HG03095 (cell line): Measurements from ENCODE around the gene CLK4.

Experiments
- ATAC-seq: cut with Tn5 transposase; IDR thresholded peaks from one replicate; pipeline ENCODE4 v1.9.1; 2021; ENCODE audit warnings: moderate library complexity; ENCODE audit not compliant: unreplicated experiment

Gene CLK4

GRCh38 chr5:178640331-178641045 is 13.6 kb upstream of the CLK4 start:
- no peak for ATAC-seq

GRCh38 chr5:178637356-178638074 is 10.7 kb upstream of the CLK4 start:
- ATAC-seq: no peak

- no peak for ATAC-seq
Measured at GRCh38 chr5:178632285-178632684, 5.4 kb upstream of the CLK4 start.

- no peak for ATAC-seq
Measured at GRCh38 chr5:178630951-178631350, 4.1 kb upstream of the CLK4 start.

GRCh38 chr5:178630475-178630930 is 3.7 kb upstream of the CLK4 start:
- ATAC-seq: no peak

DNA sequence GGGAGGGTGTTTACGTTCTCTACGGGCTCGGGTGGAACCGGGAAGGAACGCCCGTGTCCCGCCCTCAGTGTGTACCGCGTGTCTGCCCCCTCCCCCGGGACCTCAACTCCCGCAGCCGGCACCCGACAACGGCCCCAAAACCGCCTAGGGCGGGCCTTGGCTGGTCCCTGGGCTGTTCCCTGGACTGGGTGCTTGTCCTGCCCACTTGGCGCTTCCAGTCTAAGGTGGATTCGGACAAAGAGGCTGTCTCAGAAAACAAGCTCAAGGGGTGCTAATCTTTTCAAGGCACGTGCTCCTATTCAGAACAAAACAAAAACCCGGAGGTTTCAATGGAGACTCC is 379 bp upstream of the CLK4 start:
- no peak for ATAC-seq

DNA sequence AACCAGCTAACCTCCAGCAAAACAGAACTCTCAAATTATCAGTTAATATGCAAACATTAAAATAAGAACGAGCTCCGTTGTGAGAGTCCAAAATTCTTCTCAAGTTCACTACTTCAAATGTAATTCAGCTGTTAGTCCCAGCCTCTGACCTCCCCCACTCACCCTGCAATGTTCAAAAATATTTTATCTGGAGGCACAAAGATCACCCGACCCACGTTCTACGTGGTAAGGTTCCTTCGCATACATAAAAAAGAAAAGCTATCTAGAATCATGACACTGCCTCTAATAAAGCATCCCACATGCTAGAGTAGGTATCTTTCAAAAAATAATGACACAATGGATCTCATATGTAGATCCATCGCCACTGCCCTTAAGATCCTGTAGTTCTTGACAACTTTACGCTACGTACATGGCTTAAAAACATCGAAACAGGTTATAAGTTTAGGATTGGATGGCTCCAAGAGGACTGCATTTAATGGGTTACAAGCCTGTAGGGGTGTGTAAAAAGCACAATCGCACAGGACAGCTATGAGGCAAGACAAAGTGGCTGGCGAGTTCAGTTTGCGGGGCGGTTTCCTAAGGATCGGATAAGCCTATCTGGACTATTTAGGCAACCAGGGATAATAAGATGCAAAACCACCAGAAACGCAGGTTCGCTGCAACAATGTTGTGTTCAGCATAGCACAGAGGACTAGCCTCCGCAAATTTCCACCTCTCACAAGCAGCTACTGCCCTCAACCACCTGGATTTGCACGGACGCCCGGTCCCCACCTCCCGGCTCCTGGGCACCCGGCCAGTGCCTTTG is 969 bp downstream of the CLK4 start:
- ATAC-seq: peak; percentile 24

GRCh38 chr5:178624631-178625546 is 2.0 kb downstream of the CLK4 start:
- ATAC-seq: no peak

DNA sequence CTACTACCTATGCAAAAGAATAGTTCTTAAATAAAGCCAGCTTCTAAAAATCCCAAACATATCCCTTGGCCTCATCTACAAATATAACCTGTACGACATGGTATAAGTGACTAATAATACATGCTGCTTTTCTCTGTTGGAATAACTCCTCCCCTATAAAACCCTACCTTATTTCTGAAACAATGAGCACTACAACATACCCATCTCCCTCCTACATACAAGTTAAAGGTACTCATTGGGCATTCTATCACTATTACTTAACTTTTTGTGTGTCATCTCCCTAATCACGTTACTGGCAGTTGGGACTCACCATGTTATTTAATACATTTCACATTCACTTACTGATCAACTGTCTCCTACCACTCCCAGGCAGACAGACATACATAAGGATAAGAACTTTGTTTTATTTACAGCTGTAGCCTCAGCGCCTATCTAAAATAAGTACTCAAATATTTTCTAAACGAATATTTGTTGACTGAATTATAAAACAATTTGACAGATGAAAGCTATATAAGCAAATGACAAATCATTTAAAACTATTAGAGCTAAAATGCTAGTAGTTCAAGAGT is 4.1 kb downstream of the CLK4 start:
- ATAC-seq: no peak

DNA sequence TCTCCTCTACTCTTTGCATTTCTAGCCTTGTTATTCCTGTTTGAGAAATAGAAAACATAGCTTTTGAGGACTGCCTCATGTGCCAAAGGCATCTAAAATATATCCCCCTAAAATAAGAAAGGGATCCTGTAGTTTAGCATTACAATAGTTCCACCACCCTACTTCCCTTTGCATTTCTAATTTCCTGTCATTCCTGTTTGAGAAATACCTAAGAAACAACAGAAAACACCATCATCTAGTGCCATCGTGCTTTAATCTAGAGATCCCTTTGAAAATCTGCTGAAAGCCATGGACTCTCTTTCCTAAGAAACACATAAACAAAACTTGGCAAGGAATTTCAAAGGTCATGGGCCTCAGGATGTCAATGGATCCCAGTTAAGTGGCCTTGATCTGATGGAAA is 7.5 kb downstream of the CLK4 start:
- ATAC-seq: no peak

GRCh38 chr5:178612299-178612698 is 14.6 kb downstream of the CLK4 start:
- no peak for ATAC-seq

- no peak for ATAC-seq
Measured at GRCh38 chr5:178606269-178606668, 20.6 kb downstream of the CLK4 start.

GRCh38 chr5:178605788-178606187 is 21.1 kb downstream of the CLK4 start:
- no peak for ATAC-seq

GRCh38 chr5:178602752-178603151 is 24.1 kb downstream of the CLK4 start:
- ATAC-seq: no peak

- ATAC-seq: no peak
Measured at GRCh38 chr5:178595750-178596149, 31.1 kb downstream of the CLK4 start.

DNA sequence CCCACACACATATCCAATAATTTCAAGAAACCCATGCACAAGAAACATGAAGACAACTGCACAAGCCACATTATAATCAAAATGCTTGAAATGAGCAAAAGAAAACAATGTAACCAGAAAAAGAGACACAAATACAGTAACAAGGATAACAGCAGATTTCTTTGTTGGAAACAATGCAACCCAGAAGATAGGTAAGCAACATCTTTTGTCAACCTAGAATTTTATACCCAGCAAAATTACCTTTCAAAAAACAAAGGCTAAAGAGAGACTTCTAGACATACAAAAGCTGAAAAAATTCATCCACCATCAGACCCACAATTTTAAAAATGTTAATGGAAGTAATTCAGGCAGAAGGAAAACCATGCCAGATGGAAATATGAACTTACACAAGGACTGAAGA is 31.7 kb downstream of the CLK4 start:
- no peak for ATAC-seq

DNA sequence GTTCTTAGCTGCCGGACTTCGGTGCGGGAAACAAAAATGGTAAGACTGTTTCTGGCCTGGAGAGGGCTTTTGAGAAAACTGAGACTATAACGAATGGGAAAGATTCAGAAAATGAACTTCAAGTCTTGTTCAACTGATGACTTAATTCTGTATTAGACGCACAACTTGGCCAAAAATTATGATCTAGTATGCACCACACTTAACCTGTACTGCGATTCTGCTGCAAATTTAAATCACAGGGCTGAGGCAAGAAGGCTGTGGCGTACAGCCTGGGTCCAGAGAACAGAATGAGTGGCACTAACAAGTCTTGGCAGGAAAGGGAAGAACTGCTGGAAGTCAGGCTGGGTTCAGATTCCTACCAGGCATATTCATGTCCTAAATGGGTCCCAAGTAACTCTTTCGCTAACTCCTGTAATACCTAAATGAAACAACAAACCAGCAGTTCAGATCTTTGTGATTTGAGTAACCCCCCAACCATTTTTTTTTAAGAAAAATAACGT is 35.9 kb downstream of the CLK4 start:
- ATAC-seq: no peak

- no peak for ATAC-seq
Measured at GRCh38 chr5:178590141-178590923, 36.5 kb downstream of the CLK4 start, which contains the start of gene COL23A1. Gene COL23A1, minus strand, starts transcription at chr5:178590393.
